ENCODE data around the gene SLC39A7. TPM values are rescaled to one million over a fixed set of nuclear protein-coding genes. Genes with fewer than 3 reads are reported as not detected.

SLC39A7 gene
- total and polyA plus RNA-seq, 2 of the 13 experiments (the other 11 are each of a cell fraction or from before 2014, with no cell fraction given) = 142 to 229 TPM

DNA sequence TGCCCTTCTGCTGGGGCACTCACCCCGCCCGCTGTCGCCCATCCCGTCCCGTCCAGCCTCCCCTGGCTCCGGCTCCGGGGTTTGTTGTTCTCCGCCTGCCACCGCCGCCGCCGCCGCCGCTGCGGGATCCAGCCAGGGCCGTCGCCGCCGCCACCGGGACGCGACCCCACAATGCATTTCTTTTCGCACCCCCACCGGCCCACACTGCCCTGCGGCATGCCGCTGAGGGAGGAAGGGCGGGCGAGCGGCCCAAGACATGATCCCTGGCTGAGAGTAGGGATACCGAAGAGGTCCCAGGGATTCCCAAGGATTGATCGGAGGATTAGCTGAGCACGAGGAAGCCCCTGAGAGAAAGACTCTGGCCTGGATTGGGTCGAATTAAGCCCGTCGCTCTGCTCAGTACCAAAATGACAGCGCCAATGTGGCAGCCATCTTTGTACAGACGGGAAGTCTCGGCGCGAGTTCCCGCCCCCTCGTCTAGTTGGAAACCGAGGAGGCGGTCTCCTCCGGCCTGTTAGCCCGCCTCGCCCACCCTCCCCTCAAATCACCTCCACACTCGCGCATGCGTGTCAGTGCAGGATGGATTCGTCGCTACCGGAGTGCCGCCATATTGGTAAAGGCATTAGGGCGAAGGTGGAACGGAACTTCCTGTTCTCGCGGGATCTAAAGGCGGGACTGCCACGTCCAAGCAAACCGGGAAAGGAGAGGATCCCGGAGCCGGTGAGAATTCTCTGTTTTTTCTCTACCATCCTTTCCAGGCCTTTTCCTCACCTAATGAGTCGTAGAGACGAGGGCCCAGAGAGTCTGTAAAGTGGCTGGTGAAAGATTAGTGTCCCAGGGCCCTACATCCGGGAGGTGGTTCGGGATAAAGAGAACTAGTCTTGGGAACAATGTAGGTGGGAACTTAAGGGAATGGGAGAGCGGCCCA, at the start of gene SLC39A7, which contains the start of gene RXRB (continued):
- TF ChIP-seq TCF12 (IDR thresholded peaks at IDR 0.05) (no peak), TCF12 (CRISPR knock-in tag; IDR thresholded peaks at IDR 0.05) (peak; percentile 90), PCBP1 (IDR thresholded peaks at IDR 0.05; ENCODE audit: borderline replicate concordance, low read depth, low read length) (no peak), THAP7 (CRISPR knock-in tag; IDR thresholded peaks at IDR 0.05) (peak; percentile 30; the same call in 1 of the 2 replicates), ZNF543 (CRISPR knock-in tag; IDR thresholded peaks at IDR 0.05) (peak; percentile 95), ZBTB42 (CRISPR knock-in tag; IDR thresholded peaks at IDR 0.05) (peak; percentile 88; the same call in 1 of the 2 replicates), ZBTB38 (CRISPR knock-in tag; IDR thresholded peaks at IDR 0.05) (peak; percentile 75; the same call in 1 of the 2 replicates), ZFP82 (CRISPR knock-in tag; IDR thresholded peaks at IDR 0.05; ENCODE audit: borderline replicate concordance) (peak; percentile 85; the same call in 1 of the 2 replicates), RARG (CRISPR knock-in tag; IDR thresholded peaks at IDR 0.05; ENCODE audit: low read depth) (no peak; the same call in 1 of the 2 replicates), MED1 (CRISPR knock-in tag; IDR thresholded peaks at IDR 0.05) (peak; percentile 69), ZNF430 (CRISPR knock-in tag; IDR thresholded peaks at IDR 0.05) (peak; percentile 55; the same call in 1 of the 2 replicates), ZZZ3 (CRISPR knock-in tag; IDR thresholded peaks at IDR 0.05; ENCODE audit: borderline replicate concordance) (no peak; the same call in 1 of the 2 replicates), HOXA3 (CRISPR knock-in tag; IDR thresholded peaks at IDR 0.05) (peak; percentile 97), FOXA1 (IDR thresholded peaks at IDR 0.05) (no peak), FOXA1 (CRISPR knock-in tag; IDR thresholded peaks at IDR 0.05) (peak; percentile 54; the same call in 1 of the 2 replicates), TP53 (CRISPR knock-in tag; conservative IDR thresholded peaks at IDR 0.05) (peak; percentile 82), ATF2 (CRISPR knock-in tag; IDR thresholded peaks at IDR 0.05) (peak; percentile 60; the same call in 1 of the 2 replicates), RFX1 (IDR thresholded peaks at IDR 0.05) (no peak), ZNF34 (CRISPR knock-in tag; IDR thresholded peaks at IDR 0.05; ENCODE audit: borderline replicate concordance) (no peak; the same call in 1 of the 2 replicates), HIC2 (CRISPR knock-in tag; IDR thresholded peaks at IDR 0.05; ENCODE audit: low read depth) (no peak; the same call in 1 of the 2 replicates), ZFP41 (CRISPR knock-in tag; IDR thresholded peaks at IDR 0.05; ENCODE audit: borderline replicate concordance) (peak; percentile 72; the same call in 1 of the 2 replicates)
- TF ChIP-seq, protein P1, sequence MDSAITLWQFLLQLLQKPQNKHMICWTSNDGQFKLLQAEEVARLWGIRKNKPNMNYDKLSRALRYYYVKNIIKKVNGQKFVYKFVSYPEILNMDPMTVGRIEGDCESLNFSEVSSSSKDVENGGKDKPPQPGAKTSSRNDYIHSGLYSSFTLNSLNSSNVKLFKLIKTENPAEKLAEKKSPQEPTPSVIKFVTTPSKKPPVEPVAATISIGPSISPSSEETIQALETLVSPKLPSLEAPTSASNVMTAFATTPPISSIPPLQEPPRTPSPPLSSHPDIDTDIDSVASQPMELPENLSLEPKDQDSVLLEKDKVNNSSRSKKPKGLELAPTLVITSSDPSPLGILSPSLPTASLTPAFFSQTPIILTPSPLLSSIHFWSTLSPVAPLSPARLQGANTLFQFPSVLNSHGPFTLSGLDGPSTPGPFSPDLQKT (CRISPR knock-in tag; IDR thresholded peaks at IDR 0.05; ENCODE audit: borderline replicate concordance) = 0 out of 2 replicates have a peak, but pooled peaks have one; percentile 3
- TF ChIP-seq, protein P2, sequence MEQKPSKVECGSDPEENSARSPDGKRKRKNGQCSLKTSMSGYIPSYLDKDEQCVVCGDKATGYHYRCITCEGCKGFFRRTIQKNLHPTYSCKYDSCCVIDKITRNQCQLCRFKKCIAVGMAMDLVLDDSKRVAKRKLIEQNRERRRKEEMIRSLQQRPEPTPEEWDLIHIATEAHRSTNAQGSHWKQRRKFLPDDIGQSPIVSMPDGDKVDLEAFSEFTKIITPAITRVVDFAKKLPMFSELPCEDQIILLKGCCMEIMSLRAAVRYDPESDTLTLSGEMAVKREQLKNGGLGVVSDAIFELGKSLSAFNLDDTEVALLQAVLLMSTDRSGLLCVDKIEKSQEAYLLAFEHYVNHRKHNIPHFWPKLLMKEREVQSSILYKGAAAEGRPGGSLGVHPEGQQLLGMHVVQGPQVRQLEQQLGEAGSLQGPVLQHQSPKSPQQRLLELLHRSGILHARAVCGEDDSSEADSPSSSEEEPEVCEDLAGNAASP (CRISPR knock-in tag; IDR thresholded peaks at IDR 0.05; ENCODE audit: borderline replicate concordance) = peak; percentile 8
